NCI-H82 treated with DMSO at 0.1 percent for 48 hours (cell line): ENCODE measurements around the gene MATN3.
"Not testable (repeated sequence)": the region's sequence is repeated elsewhere in the genome, so short reads cannot be mapped to it uniquely, and the experiment has no call there.

Experiments
- DNase-seq: peaks from one replicate; lab custom pipeline; 2025; ENCODE audit not compliant: unreplicated experiment; lab: John Stamatoyannopoulos, UW

The MATN3 gene

DNA sequence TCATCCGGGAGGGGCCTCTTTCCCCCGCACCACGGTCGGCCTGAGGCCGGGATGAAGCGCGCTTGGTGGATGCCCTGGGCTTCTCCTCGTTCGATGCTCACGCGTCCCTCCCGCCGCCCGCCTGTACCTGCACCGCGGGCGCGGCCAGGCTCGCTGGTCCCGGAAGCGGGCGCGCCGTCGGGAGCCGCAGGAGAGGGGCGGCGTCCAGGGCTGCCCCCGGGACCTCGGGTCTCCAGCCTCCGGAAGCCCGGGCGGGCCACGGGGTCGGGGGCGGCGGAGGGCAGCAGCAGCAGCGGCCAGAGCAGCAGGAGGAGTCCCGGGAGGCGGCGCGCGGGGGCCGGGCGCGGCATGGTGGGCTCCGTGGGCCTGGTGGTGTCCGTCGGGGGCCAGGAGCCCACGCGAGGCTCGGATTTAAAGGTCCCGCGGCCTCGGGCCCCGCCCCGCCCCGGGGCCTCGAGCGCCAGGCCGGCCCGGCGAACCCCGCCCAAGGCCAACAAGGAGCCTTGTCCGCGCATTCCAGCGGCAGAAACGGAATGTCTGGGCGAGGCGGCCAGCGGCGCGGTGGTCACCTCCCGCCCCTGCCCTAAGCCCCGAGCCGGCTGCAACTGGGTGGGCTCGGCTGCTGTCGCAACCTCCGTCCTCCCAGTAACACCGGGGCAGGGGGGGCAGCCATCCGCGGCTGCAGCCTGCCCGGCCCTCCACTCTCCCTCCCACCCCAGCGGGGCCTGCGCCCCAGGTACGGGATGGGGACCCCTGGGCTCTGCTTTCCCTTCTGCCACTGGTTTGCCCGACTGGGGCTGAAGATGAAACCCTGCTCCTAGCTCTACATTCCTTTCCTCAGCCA, at the start of gene MATN3:
MATN3 (minus strand) TSS at position 387 of the 844 bp plus-strand sequence; CDS start at position 350, 37 bp downstream.
- no peak for DNase-seq

DNA sequence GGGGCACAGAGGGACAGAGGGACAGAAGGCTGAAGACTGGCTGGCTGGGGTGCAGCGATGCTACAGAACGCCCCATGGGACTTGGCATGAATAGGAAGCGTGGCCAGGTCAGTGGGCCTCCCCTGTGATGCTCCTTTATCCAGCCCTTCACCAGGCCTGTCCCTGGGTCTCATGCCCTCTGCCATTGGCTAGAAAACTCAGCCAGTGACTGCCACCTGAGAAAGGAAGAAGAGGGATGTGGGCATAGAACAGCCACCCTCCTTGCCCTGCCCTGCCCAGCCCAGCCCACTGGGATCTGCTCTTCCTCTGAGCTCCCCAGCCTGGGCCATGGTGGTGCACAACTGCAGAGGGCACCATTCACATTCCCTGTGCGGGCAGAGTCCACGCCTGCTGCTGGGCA, 49.5 kb upstream of the MATN3 start:
- DNase-seq, result no peak

DNA sequence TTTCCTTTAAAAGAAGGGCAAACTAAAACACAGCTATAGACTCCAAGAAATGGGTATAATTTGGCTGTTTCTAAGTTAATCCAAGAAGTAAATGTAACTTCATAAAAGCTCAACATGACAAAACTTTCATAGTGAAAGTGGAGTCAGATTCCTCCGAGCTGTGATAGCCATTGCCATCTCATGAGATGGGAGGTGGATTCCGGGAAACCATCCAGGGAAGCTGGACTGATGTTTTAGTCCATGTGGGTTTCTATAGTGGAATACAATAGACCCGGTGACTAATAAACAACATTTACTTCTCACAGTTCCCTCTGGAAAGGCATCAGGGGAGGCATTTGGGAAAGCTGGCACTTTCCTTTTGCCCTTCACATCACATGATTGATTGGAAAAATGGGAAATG, 49.0 kb upstream of the MATN3 start:
- DNase-seq, result no peak

DNA sequence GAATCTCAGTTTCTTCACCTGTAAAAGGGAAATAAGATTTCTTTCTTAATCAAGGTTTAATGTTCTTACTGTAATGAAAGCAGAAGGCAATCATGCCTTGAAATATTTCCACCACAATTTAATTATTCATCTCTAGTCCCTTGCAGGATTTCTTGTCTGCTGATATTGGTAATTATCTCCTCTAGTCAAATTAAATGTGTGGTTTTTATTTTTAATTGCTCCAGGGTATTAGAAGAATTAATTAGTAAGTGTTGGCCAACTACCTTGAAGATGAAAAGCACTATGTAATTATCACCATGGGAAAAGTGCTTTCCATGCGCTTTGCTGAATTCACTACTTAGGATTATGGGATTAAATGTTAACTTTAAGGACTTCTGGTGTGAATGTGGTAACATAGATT, 47.6 kb upstream of the MATN3 start:
- no peak for DNase-seq

GRCh38 chr2:20057268-20057667, 44.8 kb upstream of the MATN3 start:
- DNase-seq, result no peak

DNA sequence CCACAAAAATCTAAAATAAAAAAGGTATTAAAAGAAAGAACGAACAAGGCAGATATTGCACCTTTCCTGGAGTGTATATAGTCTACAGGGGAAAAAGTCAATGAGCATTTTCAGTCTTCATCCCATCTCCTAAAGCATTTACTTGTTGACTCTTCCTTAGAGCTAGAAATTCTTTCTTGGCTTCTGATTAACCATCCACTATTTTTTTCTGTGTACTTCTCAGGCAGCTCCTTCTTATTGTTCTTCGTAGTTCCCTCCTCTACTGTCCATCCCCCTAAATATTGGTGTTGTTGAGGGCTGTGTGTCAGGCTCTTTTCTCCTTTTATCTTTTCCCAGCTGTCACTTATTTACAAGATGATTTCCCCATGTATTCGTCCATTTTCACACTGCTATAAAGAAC, 42.5 kb upstream of the MATN3 start:
- DNase-seq, result no peak

- no peak for DNase-seq
Measured at GRCh38 chr2:20054119-20054518, 41.7 kb upstream of the MATN3 start.

DNA sequence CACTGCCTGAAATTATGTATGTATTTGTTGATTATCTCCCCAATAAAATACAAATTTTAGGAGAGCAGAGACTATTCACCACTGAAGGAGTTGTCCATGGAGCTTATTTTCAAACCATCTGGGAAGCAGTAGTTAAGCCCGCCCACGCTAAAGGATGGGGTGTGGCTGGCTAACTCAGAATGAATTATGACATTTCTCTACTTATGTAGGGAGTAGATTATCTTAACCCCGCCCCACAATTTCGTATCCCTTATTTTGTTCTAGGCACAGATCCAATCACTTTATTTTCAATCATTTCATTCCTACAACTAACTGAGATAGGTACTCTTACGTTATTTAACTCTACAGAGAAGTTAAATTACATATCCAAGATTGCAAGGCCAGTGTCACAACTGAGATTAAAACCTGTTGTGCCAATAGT, 40.4 kb upstream of the MATN3 start:
- DNase-seq, result peak; percentile 60

GRCh38 chr2:20052229-20052851, 39.9 kb upstream of the MATN3 start:
- no peak for DNase-seq

GRCh38 chr2:20051532-20052228, 39.2 kb upstream of the MATN3 start, which contains the start of gene LAPTM4A:
TSS of gene LAPTM4A (minus strand) at chr2:20051628. CDS start at chr2:20051520, 108 bp downstream.
- peak; percentile 99 for DNase-seq

GRCh38 chr2:20050646-20051531, 38.4 kb upstream of the MATN3 start:
- peak; percentile 27 for DNase-seq

DNA sequence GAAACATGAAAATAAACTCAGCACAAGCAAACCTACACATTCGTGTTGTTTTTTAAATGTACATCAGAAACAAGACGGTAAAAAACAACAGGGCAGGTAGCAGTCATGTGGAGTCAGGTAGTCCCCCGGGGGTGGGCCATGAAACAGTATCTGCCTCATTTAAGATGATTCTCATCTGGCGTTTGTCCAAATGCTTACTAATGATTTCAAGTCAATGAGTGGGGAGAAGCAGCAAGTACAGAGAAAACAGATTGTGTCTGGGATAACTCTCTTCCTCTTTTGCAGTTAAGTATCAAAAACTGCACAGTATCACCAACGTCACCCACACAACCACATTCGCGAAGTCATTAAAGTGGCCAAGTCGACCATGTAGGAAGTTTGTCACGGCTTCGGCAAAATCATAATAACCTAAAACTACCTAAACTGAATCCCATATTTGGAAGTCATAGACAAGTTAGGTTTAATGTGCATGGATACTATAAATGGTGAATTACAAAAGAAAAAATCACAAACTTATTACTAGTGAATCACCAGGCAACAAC, 37.7 kb upstream of the MATN3 start:
- DNase-seq, result peak; percentile 25

DNA sequence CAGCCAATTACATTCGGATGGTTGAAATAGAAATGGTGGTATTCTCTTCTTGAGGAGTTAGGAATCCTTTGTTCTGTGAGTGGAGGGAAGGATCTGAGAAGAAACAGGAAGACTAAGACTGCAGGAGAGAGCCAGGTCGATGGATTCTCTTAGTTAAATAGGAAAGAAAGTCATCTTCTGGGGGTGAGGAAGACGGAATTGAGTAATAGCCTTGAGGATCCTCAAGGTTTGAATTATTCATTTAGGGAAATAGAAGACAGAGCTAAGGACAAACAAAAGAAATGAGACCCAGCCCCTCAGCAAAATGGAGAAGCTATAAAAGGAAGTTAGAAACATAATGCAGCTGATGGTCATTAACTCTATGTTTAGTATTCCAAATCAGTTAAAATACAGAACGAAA, 37.2 kb upstream of the MATN3 start:
- no peak for DNase-seq

- DNase-seq, result no peak
Measured at GRCh38 chr2:20048488-20049448, 36.3 kb upstream of the MATN3 start.

DNA sequence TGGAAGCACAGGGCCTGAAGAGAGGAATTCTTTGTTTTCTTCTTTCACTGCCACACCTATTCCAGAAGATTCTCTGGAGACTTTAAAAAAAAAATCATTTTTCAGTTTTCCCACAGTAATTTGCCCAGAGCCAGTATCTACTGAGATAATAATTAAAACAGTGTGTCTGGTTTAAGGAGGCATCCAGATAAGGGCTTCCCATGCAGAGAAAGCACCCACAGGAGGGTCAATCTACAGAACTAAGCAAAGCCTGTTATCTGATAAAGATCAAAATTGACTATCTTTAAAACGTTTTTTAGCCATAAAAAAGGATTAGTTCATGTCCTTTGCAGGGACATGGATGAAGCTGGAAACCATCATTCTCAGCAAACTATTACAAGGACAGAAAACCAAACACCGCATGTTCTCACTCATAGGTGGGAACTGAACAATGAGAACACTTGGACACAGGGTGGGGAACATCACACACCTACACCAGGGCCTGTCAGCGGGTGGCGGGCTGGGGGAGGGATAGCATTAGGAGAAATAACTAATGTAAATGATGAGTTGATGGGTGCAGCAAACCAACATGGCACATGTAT, 33.3 kb upstream of the MATN3 start:
- not testable (repeated sequence) for DNase-seq

- DNase-seq, result no peak
Measured at GRCh38 chr2:20044778-20045177, 32.3 kb upstream of the MATN3 start.

GRCh38 chr2:20042531-20042930, 30.1 kb upstream of the MATN3 start:
- peak; percentile 9 for DNase-seq

DNA sequence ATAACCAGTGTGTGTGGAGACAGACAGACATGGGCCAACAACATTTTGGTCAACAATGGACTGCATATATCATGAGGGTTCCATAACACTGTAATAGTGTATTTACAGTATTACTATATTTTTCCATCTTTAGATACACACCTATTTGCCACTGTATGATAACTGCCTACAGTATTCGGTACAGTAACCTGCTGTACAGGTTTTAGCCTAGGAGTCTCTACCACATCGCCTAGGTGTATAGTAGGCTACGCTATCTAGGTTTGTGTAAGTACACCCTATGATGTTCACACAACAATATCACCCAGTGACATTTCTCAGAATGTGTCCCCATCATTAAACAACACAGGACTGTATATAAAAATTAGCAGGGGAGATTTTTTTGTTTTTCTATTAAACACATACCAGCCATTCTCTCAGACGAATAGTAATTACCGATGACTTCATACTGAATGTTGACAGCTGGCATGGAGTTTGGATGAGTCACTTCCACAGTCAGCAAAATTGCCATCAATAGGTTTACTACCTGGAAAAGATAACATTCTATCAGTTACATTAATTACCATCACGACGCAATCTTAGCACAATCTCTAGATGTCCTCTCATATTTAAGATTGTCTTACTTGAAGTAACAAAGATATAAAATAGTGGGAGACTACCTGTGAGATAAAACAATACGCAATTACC, 28.2 kb upstream of the MATN3 start:
- no peak for DNase-seq
